Lower leg skin (tissue), 3 donors: ENCODE measurements around the gene MUC2.

ENCODE experiments used
- CTCF ChIP-seq, 3 donors: fragments of 450-650 bp; IDR thresholded peaks; one replicate each; pipeline ENCODE4 v1.5.1; 2016; ENCODE audit warnings: antibody characterized with exemption in 3 of 3, mild to moderate bottlenecking in 3 of 3, moderate library complexity in 2 of 3
- POLR2A ChIP-seq, 2 donors: fragments of 450-650 bp; IDR thresholded peaks; one replicate each; pipeline ENCODE4 v1.6.1; 2016 to 2017; ENCODE audit warnings: antibody characterized with exemption in 2 of 2, mild to moderate bottlenecking in 1 of 2, moderate library complexity in 1 of 2

- TF ChIP-seq CTCF (IDR thresholded peaks at IDR 0.05): no peak
- TF ChIP-seq POLR2A (IDR thresholded peaks at IDR 0.05): no peak
Observed at GRCh38 chr11:1031121-1031899, 43.4 kb upstream of the MUC2 start.
